Natural killer cell (primary cell): ENCODE results near the gene NAGLU. TPM values are rescaled to one million over a fixed set of nuclear protein-coding genes. Genes with fewer than 3 reads are reported as not detected.
A peak's percentile ranks its signal among the peaks of the same experiment; 100 is the strongest.
"Not testable (repeated sequence)": the region's sequence is repeated elsewhere in the genome, so short reads cannot be mapped to it uniquely, and the experiment has no call there.

Experiments
- ATAC-seq, 3 donors: fragments of 150-1000 bp in 2 of 3; fragments of 200-7000 bp in 1 of 3; cut with Tn5 transposase; 1 replicate in 1 of 3; 2 replicates in 2 of 3; pipeline ENCODE4 v1.10.0; 2021; ENCODE audit warnings: mild to moderate bottlenecking in 2 of 3, moderate library complexity in 2 of 3
- DNase-seq, 2 donors: peaks; one replicate each; pipeline versions ENCODE4 v3.0.0 to v3.0.0-alpha.2; 2013 to 2021; ENCODE audit warnings: mixed read lengths in 1 of 2
- H3K27ac ChIP-seq: one replicate; pipeline ENCODE4 v1.5.1; 2013; ENCODE audit warnings: mild to moderate bottlenecking, low read length
- H3K27me3 ChIP-seq: one replicate; pipeline ENCODE4 v1.6.1; 2013; ENCODE audit warnings: low read length; ENCODE audit not compliant: control insufficient read depth, insufficient read depth
- H3K36me3 ChIP-seq: one replicate; pipeline ENCODE4 v1.6.1; 2013; ENCODE audit warnings: low read length; ENCODE audit not compliant: control insufficient read depth, insufficient read depth
- H3K4me1 ChIP-seq: one replicate; pipeline ENCODE4 v1.6.1; 2013; ENCODE audit warnings: low read length; ENCODE audit not compliant: control insufficient read depth, insufficient read depth
- H3K4me3 ChIP-seq: one replicate; pipeline ENCODE4 v1.5.1; 2013; ENCODE audit warnings: low read length
- H3K9me3 ChIP-seq: one replicate; pipeline ENCODE4 v1.6.1; 2013; ENCODE audit warnings: low read length; ENCODE audit not compliant: control insufficient read depth, insufficient read depth
- H3K27ac Mint-ChIP-seq, 2 donors: one replicate each; pipeline ENCODE4 v1.8.0; 2022; ENCODE audit warnings: mild to moderate bottlenecking in 2 of 2, mixed read lengths in 2 of 2, moderate library complexity in 1 of 2
- H3K27me3 Mint-ChIP-seq, 2 donors: one replicate each; pipeline ENCODE4 v1.8.0; 2022; ENCODE audit warnings: low read depth in 2 of 2, mixed read lengths in 2 of 2
- H3K36me3 Mint-ChIP-seq: one replicate; pipeline ENCODE4 v1.8.0; 2022; ENCODE audit warnings: mixed read lengths
- H3K4me1 Mint-ChIP-seq, 2 donors: one replicate each; pipeline ENCODE4 v1.8.0; 2022; ENCODE audit warnings: mixed read lengths in 2 of 2
- H3K4me3 Mint-ChIP-seq: one replicate; pipeline ENCODE4 v1.8.0; 2022; ENCODE audit warnings: mild to moderate bottlenecking, moderate library complexity, mixed read lengths
- H3K9me3 Mint-ChIP-seq, 2 donors: one replicate each; pipeline ENCODE4 v1.8.0; 2022; ENCODE audit warnings: mixed read lengths in 2 of 2
- WGBS: methylation state at CpG from one replicate; pipeline ENCODE4 v1.1.7; 2013; ENCODE audit warnings: missing lambda C conversion rate; ENCODE audit not compliant: insufficient coverage; 5-methylcytosine and 5-hydroxymethylcytosine counted together
- intact Hi-C: fragments of 100-400 bp; cut with micrococcal nuclease; formaldehyde crosslinking; loops from one replicate; pipeline ENCODE4 v1.14.2; 2022
- total RNA-seq, 4 donors: library from RNA; stranded (reverse); fragments of 120-200 nt in 1 of 4; gene quantifications; one replicate each; pipeline versions ENCODE4 v1.2.3 to v1.2.4, GENCODE V29; 2013 to 2022
- TF ChIP-seq, protein P1 (sequence below): fragments of 200-600 bp; IDR thresholded peaks from one replicate; pipeline ENCODE4 v1.8.0; 2022; ENCODE audit warnings: antibody characterized with exemption

NAGLU gene
- total RNA-seq, 3 donors from 2014 or later (not counting 1 experiment from before 2014, with no cell fraction given), result 34.8 to 44.3 (median 36.4) TPM

DNA sequence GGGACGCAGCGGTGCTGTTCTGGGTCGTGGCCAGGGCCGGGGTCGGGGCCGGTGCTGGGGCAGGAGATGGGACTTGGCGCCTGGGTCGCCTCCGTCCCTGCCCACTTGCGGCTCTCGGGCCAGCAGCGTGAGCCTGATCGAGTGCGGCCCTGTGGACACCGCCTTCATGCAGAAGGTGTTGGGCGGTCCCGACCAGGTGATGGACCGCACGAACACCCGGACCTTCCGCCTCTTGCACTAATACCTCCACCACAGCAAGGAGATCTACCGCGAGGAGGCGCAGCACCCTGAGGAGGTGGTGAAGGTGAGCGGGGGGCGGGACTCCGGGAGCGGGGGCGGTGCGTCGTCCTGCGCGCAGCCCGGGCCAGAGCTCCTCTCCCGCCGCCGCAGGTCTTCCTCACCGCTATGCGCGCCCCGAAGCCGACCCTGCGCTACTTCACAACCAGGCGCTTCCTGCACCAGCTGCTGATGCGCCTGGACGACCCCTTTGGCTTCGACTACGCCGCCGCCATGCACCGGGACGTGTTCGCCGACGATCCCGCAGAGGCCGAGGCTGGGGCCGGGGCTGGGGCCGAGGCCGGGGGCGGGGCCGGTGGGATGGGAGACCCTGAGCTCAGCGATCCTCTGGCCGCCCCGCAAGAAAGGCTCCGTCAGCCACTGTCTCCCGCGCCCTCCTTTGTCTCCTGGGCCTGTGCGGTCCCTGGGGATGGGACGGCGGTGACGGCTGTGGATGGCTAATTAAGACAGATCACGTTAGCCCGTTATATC is 12.2 kb downstream of the NAGLU start:
- Histone ChIP-seq H3K27me3 (no peaks in the 10 kb centered on the region), H3K4me3 (peak overlapping the region; percentile 27), H3K4me1 (peaks cover 15% of the 10 kb centered on the region), H3K36me3 (peaks cover 3% of the 10 kb centered on the region), H3K27ac (no peak overlapping the region), H3K9me3 (no peaks in the 10 kb centered on the region)
- H3K4me3 Mint-ChIP-seq, result peak overlapping the region; percentile 11
- ATAC-seq (peak; percentile 71 to 95 (median 93)), DNase-seq (peak; percentile 58 to 83)
- peaks cover 9 to 18% of the 10 kb centered on the region in 2 donors for H3K4me1 Mint-ChIP-seq
- H3K9me3 Mint-ChIP-seq, result no peaks in the 10 kb centered on the region
- no peak overlapping the region for H3K27ac Mint-ChIP-seq
- intact Hi-C loops, result no loop called here
- no peaks in the 10 kb centered on the region for H3K27me3 Mint-ChIP-seq
- TF ChIP-seq, protein P1, sequence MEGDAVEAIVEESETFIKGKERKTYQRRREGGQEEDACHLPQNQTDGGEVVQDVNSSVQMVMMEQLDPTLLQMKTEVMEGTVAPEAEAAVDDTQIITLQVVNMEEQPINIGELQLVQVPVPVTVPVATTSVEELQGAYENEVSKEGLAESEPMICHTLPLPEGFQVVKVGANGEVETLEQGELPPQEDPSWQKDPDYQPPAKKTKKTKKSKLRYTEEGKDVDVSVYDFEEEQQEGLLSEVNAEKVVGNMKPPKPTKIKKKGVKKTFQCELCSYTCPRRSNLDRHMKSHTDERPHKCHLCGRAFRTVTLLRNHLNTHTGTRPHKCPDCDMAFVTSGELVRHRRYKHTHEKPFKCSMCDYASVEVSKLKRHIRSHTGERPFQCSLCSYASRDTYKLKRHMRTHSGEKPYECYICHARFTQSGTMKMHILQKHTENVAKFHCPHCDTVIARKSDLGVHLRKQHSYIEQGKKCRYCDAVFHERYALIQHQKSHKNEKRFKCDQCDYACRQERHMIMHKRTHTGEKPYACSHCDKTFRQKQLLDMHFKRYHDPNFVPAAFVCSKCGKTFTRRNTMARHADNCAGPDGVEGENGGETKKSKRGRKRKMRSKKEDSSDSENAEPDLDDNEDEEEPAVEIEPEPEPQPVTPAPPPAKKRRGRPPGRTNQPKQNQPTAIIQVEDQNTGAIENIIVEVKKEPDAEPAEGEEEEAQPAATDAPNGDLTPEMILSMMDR, result peak; percentile 22
- H3K36me3 Mint-ChIP-seq, result no peaks in the 10 kb centered on the region
- WGBS, result 22% methylated on average over 70 of the region's 74 CpGs

DNA sequence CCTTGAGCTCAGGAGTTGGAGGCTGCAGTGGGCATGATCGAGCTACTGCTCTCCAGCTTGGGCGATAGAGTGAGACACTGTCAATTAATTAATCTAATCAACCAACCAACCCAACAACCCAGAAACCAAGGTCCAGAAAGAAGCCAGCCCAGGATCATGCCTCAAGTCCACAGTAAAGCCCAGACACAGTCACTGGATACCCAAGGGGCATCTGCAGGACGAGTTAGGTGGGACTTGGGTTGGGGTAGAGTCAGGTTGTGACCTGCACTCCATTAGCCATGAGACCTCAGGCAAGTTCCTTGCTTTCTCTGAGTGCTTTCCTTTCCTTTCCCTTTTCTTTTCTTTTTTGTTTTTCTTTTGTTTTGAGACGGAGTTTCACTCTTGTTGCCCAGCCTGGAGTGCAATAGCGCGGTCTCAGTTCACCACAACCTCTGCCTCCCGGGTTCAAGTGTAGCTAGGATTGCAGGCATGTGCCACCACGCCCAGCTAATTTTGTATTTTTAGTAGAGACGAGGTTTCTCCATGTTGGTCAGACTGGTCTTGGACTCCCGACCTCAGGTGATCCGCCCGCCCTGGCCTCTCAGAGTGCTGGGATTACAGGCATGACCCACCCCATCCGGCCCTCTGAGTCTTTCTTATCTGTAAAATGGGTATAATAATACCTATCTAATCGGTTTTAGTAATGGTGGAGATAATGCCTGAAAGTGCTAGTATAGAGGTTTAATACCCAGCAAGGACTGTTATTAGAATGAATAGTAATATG is 13.1 kb downstream of the NAGLU start:
- Histone ChIP-seq H3K36me3 (no peaks in the 10 kb centered on the region), H3K4me3 (no peak overlapping the region), H3K9me3 (no peaks in the 10 kb centered on the region), H3K27ac (no peak overlapping the region), H3K4me1 (peaks cover 25% of the 10 kb centered on the region), H3K27me3 (no peaks in the 10 kb centered on the region)
- Mint-ChIP-seq H3K36me3 (no peaks in the 10 kb centered on the region), H3K27me3 (no peaks in the 10 kb centered on the region), H3K4me3 (peak overlapping the region; percentile 65), H3K4me1 (peaks cover 9 to 28% of the 10 kb centered on the region in 2 donors), H3K9me3 (no peaks in the 10 kb centered on the region), H3K27ac (no peak overlapping the region)
- DNase-seq (no peak), ATAC-seq (no peak)
- 77% methylated on average over 10 of the region's 14 CpGs for WGBS
- intact Hi-C loops, result no loop called here
- TF ChIP-seq, protein P1, result no peak

DNA sequence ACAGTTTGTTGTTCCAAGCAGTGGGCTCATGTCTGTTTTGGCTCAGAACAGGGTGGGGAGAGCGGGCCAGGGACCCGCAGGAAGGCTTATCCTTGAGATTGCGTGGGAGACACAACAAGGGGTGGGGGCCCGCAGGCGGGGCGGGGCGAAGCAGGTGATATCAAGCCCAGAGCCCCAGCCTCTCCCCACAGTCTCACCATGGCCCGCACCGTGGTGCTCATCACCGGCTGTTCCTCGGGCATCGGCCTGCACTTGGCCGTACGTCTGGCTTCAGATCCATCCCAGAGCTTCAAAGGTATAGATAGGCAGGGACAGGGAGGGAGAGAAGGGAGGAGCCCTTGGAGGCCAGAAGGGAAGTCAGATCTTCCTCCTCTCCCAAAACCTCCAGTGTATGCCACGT is 16.7 kb downstream of the NAGLU start, which contains the start of gene HSD17B1:
Gene HSD17B1 (plus strand): TSS at position 188 of the 400 bp plus-strand sequence. CDS start 11 bp downstream, at position 199.
- WGBS, result 97% methylated on average over 15 of the region's 15 CpGs
- Mint-ChIP-seq H3K4me3 (peak within 1 kb of the TSS; percentile 91), H3K27ac (peak within 1 kb of the TSS in 1 of 2 donors; percentile 91), H3K4me1 (peaks cover 18 to 43% of the 10 kb centered on the region in 2 donors)
- H3K9me3 Mint-ChIP-seq, intact Hi-C loops, H3K36me3 Mint-ChIP-seq, H3K27me3 Mint-ChIP-seq, H3K27me3 ChIP-seq, ATAC-seq, H3K9me3 ChIP-seq, H3K27ac ChIP-seq, H3K4me3 ChIP-seq, H3K36me3 ChIP-seq, DNase-seq: not testable (repeated sequence)
- H3K4me1 ChIP-seq, result peaks cover 42% of the 10 kb centered on the region
